Esophagus muscularis mucosa (tissue), 3 donors: ENCODE results near the gene UCN3.
"Not testable (repeated sequence)": the region's sequence is repeated elsewhere in the genome, so short reads cannot be mapped to it uniquely, and the experiment has no call there.

ENCODE experiments used
- POLR2A ChIP-seq: fragments of 450-650 bp; IDR thresholded peaks from one replicate; pipeline ENCODE4 v1.6.1; 2017; ENCODE audit warnings: antibody characterized with exemption, moderate library complexity, mild to moderate bottlenecking, low read depth
- TF ChIP-seq, protein P1 (sequence below), 3 experiments: fragments of 200-600 bp in 2 of 3; fragments of 450-650 bp in 1 of 3; sonication (generic) in 2 of 3; IDR thresholded peaks; one replicate each; pipeline ENCODE4 v1.5.1; 2017 to 2019; ENCODE audit warnings: antibody characterized with exemption in 3 of 3, mild to moderate bottlenecking in 2 of 3, moderate library complexity in 1 of 3

DNA sequence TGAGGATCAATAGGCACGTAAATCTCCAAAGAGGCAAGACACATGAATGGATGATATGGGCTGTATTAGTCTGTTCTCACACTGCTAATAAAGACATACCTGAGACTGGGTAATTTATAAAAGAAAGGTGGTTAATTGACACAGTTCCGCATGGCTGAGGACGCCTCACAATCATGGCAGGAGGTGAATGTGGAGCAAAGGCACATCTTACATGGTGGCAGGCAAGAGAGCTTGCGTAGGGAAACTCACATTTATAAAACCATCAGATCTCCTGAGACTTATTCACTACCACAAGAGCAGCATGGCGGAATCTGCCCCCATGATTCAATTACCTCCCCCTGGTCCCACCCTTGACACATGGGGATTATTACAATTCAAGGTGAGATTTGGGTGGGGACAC, 14.4 kb downstream of the UCN3 start:
- TF ChIP-seq POLR2A, result not testable (repeated sequence)
- TF ChIP-seq, protein P1, sequence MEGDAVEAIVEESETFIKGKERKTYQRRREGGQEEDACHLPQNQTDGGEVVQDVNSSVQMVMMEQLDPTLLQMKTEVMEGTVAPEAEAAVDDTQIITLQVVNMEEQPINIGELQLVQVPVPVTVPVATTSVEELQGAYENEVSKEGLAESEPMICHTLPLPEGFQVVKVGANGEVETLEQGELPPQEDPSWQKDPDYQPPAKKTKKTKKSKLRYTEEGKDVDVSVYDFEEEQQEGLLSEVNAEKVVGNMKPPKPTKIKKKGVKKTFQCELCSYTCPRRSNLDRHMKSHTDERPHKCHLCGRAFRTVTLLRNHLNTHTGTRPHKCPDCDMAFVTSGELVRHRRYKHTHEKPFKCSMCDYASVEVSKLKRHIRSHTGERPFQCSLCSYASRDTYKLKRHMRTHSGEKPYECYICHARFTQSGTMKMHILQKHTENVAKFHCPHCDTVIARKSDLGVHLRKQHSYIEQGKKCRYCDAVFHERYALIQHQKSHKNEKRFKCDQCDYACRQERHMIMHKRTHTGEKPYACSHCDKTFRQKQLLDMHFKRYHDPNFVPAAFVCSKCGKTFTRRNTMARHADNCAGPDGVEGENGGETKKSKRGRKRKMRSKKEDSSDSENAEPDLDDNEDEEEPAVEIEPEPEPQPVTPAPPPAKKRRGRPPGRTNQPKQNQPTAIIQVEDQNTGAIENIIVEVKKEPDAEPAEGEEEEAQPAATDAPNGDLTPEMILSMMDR (IDR thresholded peaks at IDR 0.05), result not testable (repeated sequence)
